A673 (cell line): ENCODE measurements around the gene SELENOV. TPM values are rescaled to one million over a fixed set of nuclear protein-coding genes. Genes with fewer than 3 reads are reported as not detected.
A peak's percentile ranks its signal among the peaks of the same experiment; 100 is the strongest.

ENCODE experiments used
- BruUV-seq: library from RNA; stranded (reverse); fragments of 400-500 nt; replicated peaks from 2 replicates; lab custom pipeline; 2021; lab: Mats Ljungman, UMichigan
- CTCF ChIA-PET: fragments of 300-600 bp; sonication (Branson Sonifier 250); formaldehyde crosslinking; loops from one replicate; lab custom pipeline; 2022; ENCODE audit warnings: antibody characterized with exemption; lab: Charles Lee
- POLR2A ChIA-PET: fragments of 300-600 bp; sonication (Branson Sonifier 250); formaldehyde crosslinking; loops from one replicate; lab custom pipeline; 2022; ENCODE audit warnings: antibody characterized with exemption; ENCODE audit not compliant: low non-redundant PET; lab: Charles Lee
- DNase-seq: peaks from one replicate; pipeline ENCODE4 v3.0.0-alpha.2; 2015; ENCODE audit warnings: low spot score
- H3K27ac ChIP-seq: fragments of 200-600 bp; sonication (generic); 2 replicates; pipeline ENCODE4 v1.5.1; 2016; ENCODE audit warnings: mixed run types, low read depth, mild to moderate bottlenecking, mixed read lengths, antibody characterized with exemption, low read length; ENCODE audit not compliant: poor library complexity, severe bottlenecking
- H3K27me3 ChIP-seq: fragments of 200-600 bp; sonication (generic); replicated peaks from 2 replicates; pipeline ENCODE4 v1.6.1; 2017; ENCODE audit warnings: mixed run types, low read depth, mild to moderate bottlenecking, mixed read lengths, antibody characterized with exemption, low read length; ENCODE audit not compliant: insufficient read depth, poor library complexity
- H3K36me3 ChIP-seq: fragments of 200-600 bp; sonication (generic); 2 replicates; pipeline ENCODE4 v1.6.1; 2016; ENCODE audit warnings: mixed run types, mild to moderate bottlenecking, mixed read lengths, antibody characterized with exemption, low read length; ENCODE audit not compliant: insufficient read depth, poor library complexity, severe bottlenecking
- H3K4me1 ChIP-seq: fragments of 200-600 bp; sonication (generic); 2 replicates; pipeline ENCODE4 v1.6.1; 2017; ENCODE audit warnings: mixed run types, mild to moderate bottlenecking, mixed read lengths, antibody characterized with exemption, low read length; ENCODE audit not compliant: insufficient read depth, poor library complexity, severe bottlenecking
- H3K4me3 ChIP-seq: fragments of 200-600 bp; sonication (generic); 2 replicates; pipeline ENCODE4 v1.5.1; 2016; ENCODE audit warnings: low read depth, mixed run types, mild to moderate bottlenecking, mixed read lengths, low read length; ENCODE audit not compliant: poor library complexity, severe bottlenecking
- H3K9me3 ChIP-seq: fragments of 200-600 bp; sonication (generic); 2 replicates; pipeline ENCODE4 v1.6.1; 2016; ENCODE audit warnings: mixed run types, low read depth, mild to moderate bottlenecking, mixed read lengths, antibody characterized with exemption, low read length; ENCODE audit not compliant: poor library complexity, severe bottlenecking
- CTCF ChIP-seq: fragments of 300-800, 200-600 bp; sonication (generic); conservative IDR thresholded peaks from 2 replicates; pipeline ENCODE4 v1.5.1; 2017; ENCODE audit warnings: low read depth, mild to moderate bottlenecking, antibody characterized with exemption, low read length, moderate library complexity, mixed read lengths
- EZH2 ChIP-seq: fragments of 200-600 bp; sonication (generic); IDR thresholded peaks from 2 replicates; pipeline ENCODE4 v1.6.1; 2017; ENCODE audit warnings: borderline replicate concordance, low read depth, mild to moderate bottlenecking, mixed read lengths, antibody characterized with exemption, low read length; ENCODE audit not compliant: poor library complexity, severe bottlenecking
- intact Hi-C: fragments of 100-400 bp; cut with micrococcal nuclease; formaldehyde crosslinking; loops from one replicate; pipeline ENCODE4 v1.10.0; 2022; ENCODE audit not compliant: unreplicated experiment
- total RNA-seq: library from RNA; stranded (reverse); gene quantifications from 2 replicates; pipeline ENCODE4 v1.2.3, GENCODE V29; 2021

SELENOV gene
- total RNA-seq, 1 experiment from 2014 or later: not detected

- DNase-seq: no peak
- TF ChIP-seq EZH2: no peak
- TF ChIP-seq CTCF: no peak
- no peak overlapping the region for H3K27ac ChIP-seq
- ChIA-PET CTCF (no interaction called here), POLR2A (no interaction called here)
- H3K9me3 ChIP-seq: no peaks in the 10 kb centered on the region
- H3K36me3 ChIP-seq: no peaks in the 10 kb centered on the region
- no TSS peak for BruUV-seq
- peaks cover 49% of the 10 kb centered on the region for H3K27me3 ChIP-seq
- peaks cover 5% of the 10 kb centered on the region for H3K4me1 ChIP-seq
- no peak overlapping the region for H3K4me3 ChIP-seq
- intact Hi-C loops: no loop called here
Observed at GRCh38 chr19:39512988-39513387, 2.0 kb upstream of the SELENOV start.

GRCh38 chr19:39515551-39516191, 732 bp downstream of the SELENOV start:
- no TSS peak for BruUV-seq
- DNase-seq: no peak
- Histone ChIP-seq H3K9me3 (no peaks in the 10 kb centered on the region), H3K27me3 (peaks cover 36% of the 10 kb centered on the region), H3K27ac (no peak overlapping the region), H3K4me3 (peak overlapping the region; percentile 38), H3K4me1 (peaks cover 5% of the 10 kb centered on the region), H3K36me3 (no peaks in the 10 kb centered on the region)
- POLR2A ChIA-PET: no interaction called here
- CTCF ChIA-PET: no interaction called here
- TF ChIP-seq CTCF (no peak), EZH2 (no peak)
- intact Hi-C loops: no loop called here

- Histone ChIP-seq H3K36me3 (no peaks in the 10 kb centered on the region), H3K27ac (no peak overlapping the region), H3K4me3 (peak overlapping the region; percentile 38), H3K9me3 (no peaks in the 10 kb centered on the region), H3K4me1 (peaks cover 5% of the 10 kb centered on the region), H3K27me3 (peaks cover 36% of the 10 kb centered on the region)
- ChIA-PET CTCF (no interaction called here), POLR2A (no interaction called here)
- no TSS peak for BruUV-seq
- intact Hi-C loops: no loop called here
- no peak for DNase-seq
- TF ChIP-seq EZH2 (no peak), CTCF (no peak)
Observed at GRCh38 chr19:39516270-39516669, 1.3 kb downstream of the SELENOV start.
